Skeletal muscle satellite cell (primary cell): ENCODE results near the gene CYP2C9. TPM values are rescaled to one million over a fixed set of nuclear protein-coding genes. Genes with fewer than 3 reads are reported as not detected.
"Not testable (repeated sequence)": the region's sequence is repeated elsewhere in the genome, so short reads cannot be mapped to it uniquely, and the experiment has no call there.

Source experiments
- H3K27me3 ChIP-seq: 2 replicates; pipeline ENCODE4 v1.7.0; 2013; ENCODE audit warnings: low read length; ENCODE audit not compliant: control insufficient read depth, insufficient read depth
- H3K36me3 ChIP-seq: 2 replicates; pipeline ENCODE4 v1.7.0; 2013; ENCODE audit warnings: mild to moderate bottlenecking, control low read depth, low read length; ENCODE audit not compliant: insufficient read depth
- H3K4me1 ChIP-seq: 2 replicates; pipeline ENCODE4 v1.7.0; 2013; ENCODE audit warnings: low read length; ENCODE audit not compliant: control insufficient read depth, insufficient read depth
- H3K4me2 ChIP-seq: 2 replicates; pipeline ENCODE4 v1.7.0; 2013; ENCODE audit warnings: mild to moderate bottlenecking, low read length
- H3K4me3 ChIP-seq: 2 replicates; pipeline ENCODE4 v1.7.0; 2013; ENCODE audit warnings: low read length
- H3K9ac ChIP-seq: 2 replicates; pipeline ENCODE4 v1.7.0; 2013; ENCODE audit warnings: mild to moderate bottlenecking, low read depth, low read length, moderate library complexity
- H3K9me3 ChIP-seq: replicated peaks from 2 replicates; pipeline ENCODE4 v1.7.0; 2013; ENCODE audit warnings: mild to moderate bottlenecking, control low read depth, low read length
- total RNA-seq: library from RNA; depleted of rRNA; stranded (reverse); fragments of >200 nt; gene quantifications from 2 replicates; pipeline ENCODE4 v1.2.3, GENCODE V29; 2012; rRNA removed

Gene CYP2C9
- total RNA-seq: not detected in 2 replicates

- H3K27me3 ChIP-seq: no peaks in the 10 kb centered on the region
- H3K4me2 ChIP-seq: no peak within 1 kb of the TSS
- no peaks in the 10 kb centered on the region for H3K36me3 ChIP-seq
- no peaks in the 10 kb centered on the region for H3K4me1 ChIP-seq
- no peak within 1 kb of the TSS for H3K9ac ChIP-seq
- H3K9me3 ChIP-seq: no peaks in the 10 kb centered on the region
- no peak within 1 kb of the TSS for H3K4me3 ChIP-seq
Measured at GRCh38 chr10:94938383-94938782, at the start of gene CYP2C9. Gene CYP2C9, plus strand, starts transcription at chr10:94938658. Its CDS starts 25 bp downstream, at chr10:94938683.

DNA sequence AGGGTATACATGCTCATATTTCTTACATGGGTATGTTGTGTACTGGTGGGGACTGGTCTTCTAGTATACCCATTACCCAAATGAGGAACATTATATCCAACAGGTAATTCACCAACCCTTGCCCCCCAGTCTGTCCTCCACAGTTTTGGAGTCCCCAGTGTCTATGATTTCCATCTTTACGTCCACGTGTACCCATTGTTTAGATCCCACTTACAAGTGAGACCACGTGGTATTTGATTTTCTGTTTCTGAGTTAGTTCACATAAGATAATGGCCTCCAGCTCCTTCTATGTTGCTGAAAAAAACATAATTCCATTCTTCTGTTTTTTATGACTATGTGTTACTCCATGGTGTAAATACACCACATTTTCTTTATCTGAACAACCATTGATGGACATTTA lies 49.3 kb upstream of the CYP2C9 start:
- Histone ChIP-seq H3K27me3 (no peaks in the 10 kb centered on the region), H3K9me3 (no peaks in the 10 kb centered on the region), H3K4me3 (no peak overlapping the region), H3K4me1 (no peaks in the 10 kb centered on the region), H3K4me2 (no peak overlapping the region), H3K9ac (no peak overlapping the region), H3K36me3 (no peaks in the 10 kb centered on the region)

GRCh38 chr10:94890264-94891022 lies 48.0 kb upstream of the CYP2C9 start:
- Histone ChIP-seq H3K36me3 (no peaks in the 10 kb centered on the region), H3K4me1 (no peaks in the 10 kb centered on the region), H3K27me3 (no peaks in the 10 kb centered on the region), H3K9me3 (no peaks in the 10 kb centered on the region), H3K9ac (no peak overlapping the region), H3K4me2 (no peak overlapping the region), H3K4me3 (no peak overlapping the region)

DNA sequence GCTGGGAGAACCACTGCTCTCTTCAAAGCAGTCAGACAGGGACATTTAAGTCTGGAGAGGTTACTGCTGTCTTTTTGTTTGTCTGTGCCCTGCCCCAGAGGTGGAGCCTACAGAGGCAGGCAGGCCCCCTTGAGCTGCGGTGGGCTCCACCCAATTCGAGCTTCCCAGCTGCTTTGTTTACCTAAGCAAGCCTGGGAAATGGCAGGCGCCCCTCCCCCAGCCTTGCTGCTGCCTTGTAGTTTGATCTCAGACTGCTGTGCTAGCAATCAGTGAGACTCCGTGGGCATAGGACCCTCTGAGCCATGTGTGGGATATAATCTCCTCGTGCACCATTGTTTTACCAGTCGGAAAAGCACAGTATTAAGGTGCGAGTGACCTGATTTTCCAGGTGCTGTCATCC lies 40.0 kb upstream of the CYP2C9 start:
- H3K4me2 ChIP-seq, H3K36me3 ChIP-seq, H3K9me3 ChIP-seq, H3K9ac ChIP-seq, H3K4me3 ChIP-seq, H3K27me3 ChIP-seq, H3K4me1 ChIP-seq: not testable (repeated sequence)

DNA sequence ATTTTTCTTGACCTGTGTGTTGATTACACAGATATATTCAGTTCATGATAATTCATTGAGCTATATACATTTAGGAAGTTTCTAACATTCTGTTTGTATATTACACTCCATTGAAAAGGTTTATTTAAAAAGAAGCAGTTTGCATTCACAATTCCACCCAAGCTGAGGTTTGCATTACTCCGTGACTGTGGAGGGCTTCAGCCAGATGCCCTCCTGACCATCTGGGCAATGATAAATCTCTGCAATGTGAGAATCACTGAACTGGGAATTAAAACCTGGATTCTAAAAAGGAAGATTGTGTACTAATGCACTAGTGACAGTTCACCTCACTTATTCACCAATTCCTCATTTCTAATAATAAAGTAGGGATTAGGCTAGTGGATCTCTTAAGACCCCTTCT lies 36.4 kb upstream of the CYP2C9 start:
- H3K4me2 ChIP-seq: no peak overlapping the region
- no peak overlapping the region for H3K9ac ChIP-seq
- H3K9me3 ChIP-seq: no peaks in the 10 kb centered on the region
- no peaks in the 10 kb centered on the region for H3K27me3 ChIP-seq
- no peaks in the 10 kb centered on the region for H3K4me1 ChIP-seq
- H3K36me3 ChIP-seq: no peaks in the 10 kb centered on the region
- no peak overlapping the region for H3K4me3 ChIP-seq

DNA sequence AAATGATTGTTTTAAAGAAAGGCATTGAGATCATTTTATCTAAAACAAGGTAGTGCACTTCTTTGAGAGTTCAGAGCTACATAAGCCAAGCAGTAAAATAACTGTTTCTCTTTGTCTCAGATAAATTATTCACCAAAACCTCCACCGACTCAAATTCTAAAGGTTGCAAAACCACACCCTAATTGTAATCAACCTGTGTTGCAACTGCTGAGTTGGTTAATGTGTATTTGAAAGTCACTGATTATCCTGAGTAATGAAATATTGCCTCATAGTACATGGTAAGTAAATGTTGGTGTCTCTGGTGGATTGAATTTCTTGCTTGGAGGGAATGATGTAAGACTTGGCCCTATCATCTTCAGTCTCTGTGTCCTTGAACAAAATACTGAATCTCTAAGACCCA lies 35.9 kb upstream of the CYP2C9 start:
- no peaks in the 10 kb centered on the region for H3K9me3 ChIP-seq
- no peaks in the 10 kb centered on the region for H3K36me3 ChIP-seq
- H3K4me2 ChIP-seq: no peak overlapping the region
- H3K9ac ChIP-seq: no peak overlapping the region
- H3K27me3 ChIP-seq: no peaks in the 10 kb centered on the region
- H3K4me3 ChIP-seq: no peak overlapping the region
- H3K4me1 ChIP-seq: no peaks in the 10 kb centered on the region

DNA sequence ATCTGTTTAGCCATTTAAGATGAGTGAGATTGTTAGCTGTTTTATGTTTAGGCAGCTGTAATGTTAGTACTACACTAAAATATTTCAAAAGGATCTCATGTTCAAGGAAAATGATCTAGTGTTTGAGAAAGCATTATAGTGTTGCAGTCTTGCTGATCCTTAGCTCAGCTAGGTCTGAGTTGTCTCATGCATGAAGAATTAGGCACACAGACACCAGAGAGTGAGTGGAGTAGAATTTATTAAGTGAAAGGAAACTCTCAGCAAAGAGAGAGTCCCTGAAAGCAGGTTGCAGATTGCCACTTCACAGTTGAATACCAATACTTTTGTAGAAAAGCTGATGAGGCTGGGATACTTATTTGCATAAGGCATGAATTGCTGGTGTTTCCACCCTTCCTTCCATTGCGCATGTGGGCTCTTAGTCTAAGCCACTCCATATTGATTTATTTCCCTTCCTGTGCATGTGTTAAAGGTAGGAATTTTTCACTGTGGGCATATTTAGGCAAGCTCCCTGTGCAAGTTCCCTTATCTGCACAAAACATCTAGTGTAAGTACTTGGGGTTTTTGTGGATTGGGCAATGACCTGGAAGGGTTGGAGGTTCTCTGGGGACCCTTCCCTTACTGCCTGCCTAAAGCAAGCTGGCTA lies 33.8 kb upstream of the CYP2C9 start:
- not testable (repeated sequence) for H3K9me3 ChIP-seq, H3K4me1 ChIP-seq, H3K27me3 ChIP-seq, H3K4me2 ChIP-seq, H3K4me3 ChIP-seq, H3K9ac ChIP-seq, H3K36me3 ChIP-seq

- no peaks in the 10 kb centered on the region for H3K27me3 ChIP-seq
- H3K9me3 ChIP-seq: no peaks in the 10 kb centered on the region
- H3K36me3 ChIP-seq: no peaks in the 10 kb centered on the region
- H3K9ac ChIP-seq: no peak overlapping the region
- no peak overlapping the region for H3K4me3 ChIP-seq
- H3K4me1 ChIP-seq: no peaks in the 10 kb centered on the region
- no peak overlapping the region for H3K4me2 ChIP-seq
Measured at GRCh38 chr10:94916423-94916822, 22.0 kb upstream of the CYP2C9 start.

GRCh38 chr10:94936721-94937120 lies 1.7 kb upstream of the CYP2C9 start:
- Histone ChIP-seq H3K27me3 (no peaks in the 10 kb centered on the region), H3K36me3 (no peaks in the 10 kb centered on the region), H3K4me1 (no peaks in the 10 kb centered on the region), H3K4me3 (no peak overlapping the region), H3K9me3 (no peaks in the 10 kb centered on the region), H3K9ac (no peak overlapping the region), H3K4me2 (no peak overlapping the region)

DNA sequence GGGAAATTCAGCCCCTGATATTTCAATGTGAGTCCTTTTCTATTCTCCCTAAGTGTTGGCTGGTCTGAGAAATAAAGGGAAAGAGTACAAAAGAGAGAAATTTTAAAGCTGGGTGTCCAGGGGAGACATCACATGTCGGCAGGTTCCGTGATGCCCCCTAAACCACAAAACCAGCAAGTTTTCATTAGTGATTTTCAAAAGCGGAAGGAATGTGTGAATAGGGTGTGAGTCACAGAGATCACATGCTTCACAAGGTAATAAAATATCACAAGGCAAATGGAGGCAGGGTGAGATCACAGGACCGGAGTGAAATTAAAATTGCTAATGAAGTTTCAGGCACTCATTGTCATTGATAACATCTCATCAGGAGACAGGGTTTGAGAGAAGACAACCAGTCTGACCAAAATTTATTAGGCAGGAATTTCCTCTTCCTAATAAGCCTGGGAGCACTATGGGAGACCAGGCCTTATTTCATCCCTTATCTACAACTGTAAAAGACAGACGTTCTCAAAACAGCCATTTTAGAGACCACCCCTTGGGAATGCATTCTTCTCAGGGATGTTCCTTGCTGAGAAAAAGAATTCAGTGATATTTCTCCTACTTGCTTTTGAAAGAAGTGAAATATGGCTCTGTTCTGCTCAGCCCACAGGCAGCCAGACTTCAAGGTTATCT lies 5.1 kb downstream of the CYP2C9 start:
- H3K9ac ChIP-seq, H3K4me1 ChIP-seq, H3K9me3 ChIP-seq, H3K36me3 ChIP-seq, H3K27me3 ChIP-seq, H3K4me3 ChIP-seq, H3K4me2 ChIP-seq: not testable (repeated sequence)

GRCh38 chr10:94946181-94946580 lies 7.7 kb downstream of the CYP2C9 start:
- not testable (repeated sequence) for H3K36me3 ChIP-seq, H3K27me3 ChIP-seq, H3K9ac ChIP-seq, H3K4me3 ChIP-seq, H3K4me1 ChIP-seq, H3K9me3 ChIP-seq, H3K4me2 ChIP-seq
